ENCODE measurements around the gene ELOVL5.
"Not testable (repeated sequence)": the region's sequence is repeated elsewhere in the genome, so short reads cannot be mapped to it uniquely, and the experiment has no call there.

ELOVL5 gene

GRCh38 chr6:53360093-53360912, 11.6 kb upstream of the ELOVL5 start:
- DNase-seq = no peak
- intact Hi-C loops (cut with DNase I) = no loop called here

GRCh38 chr6:53359843-53360092, 11.0 kb upstream of the ELOVL5 start:
- intact Hi-C loops (cut with DNase I) = loop anchor here (1.0 to 5.0 kb wide), 3 partner anchors 11 to 187 kb away; partner anchors contain the start of gene ELOVL5

DNA sequence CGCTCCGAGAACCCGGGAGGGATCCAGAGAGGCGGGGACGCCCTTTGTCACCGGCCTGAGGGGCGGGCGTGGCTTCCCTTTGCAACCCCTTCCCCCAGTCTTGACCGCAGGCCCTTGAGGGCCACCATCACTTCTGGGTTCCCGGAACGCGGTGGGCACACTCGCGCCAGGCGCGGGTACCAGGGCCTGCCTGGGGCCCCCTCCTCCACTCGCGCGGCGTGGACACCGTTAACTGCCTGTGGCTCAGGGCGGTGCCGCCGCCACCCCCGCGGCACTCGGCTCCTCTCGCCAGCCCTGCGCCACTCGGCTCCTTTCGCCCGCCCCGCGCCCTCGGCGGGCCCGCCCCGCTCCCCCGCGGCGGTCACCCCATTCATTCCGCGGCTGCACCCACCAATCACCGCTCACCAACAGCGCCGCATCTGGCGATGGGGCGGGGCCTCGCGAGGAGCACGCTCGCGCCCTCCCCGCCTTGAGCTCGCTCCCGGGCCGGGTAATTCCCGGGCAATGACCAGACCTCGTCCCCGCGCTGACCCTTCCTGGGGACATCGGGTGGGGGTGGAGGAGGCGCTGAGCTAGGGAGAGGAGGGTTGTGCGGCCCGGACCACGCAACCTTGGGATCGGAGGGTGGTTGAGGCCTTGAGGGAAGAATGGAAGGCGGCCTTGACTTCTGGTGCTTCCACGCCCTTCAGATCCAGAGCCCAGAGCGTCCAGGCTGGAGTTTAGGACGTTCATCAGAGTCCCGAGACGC, 10.5 kb upstream of the ELOVL5 start:
- peak; percentile 94 to 99 (median 96) for DNase-seq
- intact Hi-C loops (cut with DNase I) = loop anchor here (1.0 to 5.0 kb wide), 3 partner anchors 11 to 187 kb away; partner anchors contain the start of gene ELOVL5

More at GRCh38 chr6:53359843-53360092, 11.0 kb upstream of the ELOVL5 start:
- DNase-seq = no peak

- DNase-seq = peak in 1 of 10 donors; percentile 62
- intact Hi-C loops (cut with DNase I) = loop anchor here (1.0 to 5.0 kb wide), 3 partner anchors 10 to 186 kb away; partner anchors contain the start of gene ELOVL5
These were observed 9.8 kb upstream of the ELOVL5 start for GRCh38 chr6:53358440-53359094.

GRCh38 chr6:53357576-53358360, 9.0 kb upstream of the ELOVL5 start:
- no peak for DNase-seq
- intact Hi-C loops (cut with DNase I) = loop anchor here (5.0 kb wide), 2 partner anchors 125 to 185 kb away; no protein-coding TSS in a partner anchor

- intact Hi-C loops (cut with DNase I) = no loop called here
- no peak for DNase-seq
These were observed 4.9 kb upstream of the ELOVL5 start for GRCh38 chr6:53353624-53354023.

DNA sequence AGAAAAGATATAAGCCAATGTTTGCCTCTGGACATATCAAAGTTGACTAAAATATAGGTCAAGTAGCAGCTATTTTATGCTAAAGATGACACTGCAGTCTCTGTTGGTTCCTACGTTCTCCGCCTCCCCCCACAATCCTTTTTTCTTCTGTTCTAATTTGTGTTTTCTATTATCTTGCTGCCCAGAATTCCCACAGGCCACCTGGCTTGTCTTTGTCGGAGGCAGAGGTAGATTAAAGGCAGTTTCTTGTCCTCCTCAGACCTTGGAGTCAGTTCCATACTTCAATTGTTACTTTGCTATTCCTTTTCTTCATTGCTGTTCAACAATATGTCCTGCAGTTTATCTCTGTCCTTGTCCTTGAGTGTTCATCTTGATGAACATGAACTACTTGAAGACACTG, 3.6 kb upstream of the ELOVL5 start:
- intact Hi-C loops (cut with DNase I) = no loop called here
- DNase-seq = no peak

GRCh38 chr6:53349209-53349693, 501 bp upstream of the ELOVL5 start:
- DNase-seq = no peak
- intact Hi-C loops (cut with DNase I) = loop anchor here (5.0 kb wide), 1 partner anchor 47 kb away; no protein-coding TSS in a partner anchor

GRCh38 chr6:53347921-53348370, 804 bp downstream of the ELOVL5 start:
- intact Hi-C loops (cut with DNase I) = loop anchor here (1.0 to 5.0 kb wide), 2 partner anchors 11 to 46 kb away; no protein-coding TSS in a partner anchor
- DNase-seq = peak; percentile 54 to 95 (median 66)

- no peak for DNase-seq
These were observed 1.4 kb downstream of the ELOVL5 start for GRCh38 chr6:53347250-53347920.

GRCh38 chr6:53346049-53346448, 2.7 kb downstream of the ELOVL5 start:
- intact Hi-C loops (cut with DNase I) = loop anchor here (5.0 kb wide), 1 partner anchor 44 kb away; no protein-coding TSS in a partner anchor
- DNase-seq = not testable (repeated sequence)

More at GRCh38 chr6:53347250-53347920, 1.4 kb downstream of the ELOVL5 start:
- intact Hi-C loops (cut with DNase I) = loop anchor here (5.0 kb wide), 1 partner anchor 45 kb away; no protein-coding TSS in a partner anchor

GRCh38 chr6:53344969-53345368, 3.8 kb downstream of the ELOVL5 start:
- intact Hi-C loops (cut with DNase I) = loop anchor here (5.0 kb wide), 1 partner anchor 43 kb away; no protein-coding TSS in a partner anchor
- DNase-seq = no peak

- no peak for DNase-seq
- intact Hi-C loops (cut with DNase I) = no loop called here
These were observed 5.7 kb downstream of the ELOVL5 start for GRCh38 chr6:53343092-53343491.

DNA sequence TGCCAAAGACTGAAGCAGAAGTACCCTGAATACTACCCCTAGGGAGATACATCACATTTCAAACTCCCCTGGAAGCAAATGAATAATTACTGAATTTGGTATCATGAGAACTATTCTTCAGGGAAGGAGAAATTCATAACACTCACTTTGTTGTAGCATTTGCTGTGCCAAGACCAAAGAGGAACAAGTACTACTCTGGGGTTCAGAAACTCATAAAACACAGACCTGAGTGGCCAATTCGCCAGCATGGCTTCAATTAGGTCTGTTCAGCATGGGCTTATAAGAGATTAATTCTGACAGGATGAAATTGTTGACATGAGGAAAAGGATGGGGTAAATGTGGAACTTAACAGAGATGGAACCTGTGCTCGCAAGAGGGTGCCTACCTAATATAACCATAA, 6.5 kb downstream of the ELOVL5 start:
- intact Hi-C loops (cut with DNase I) = no loop called here
- no peak for DNase-seq

DNA sequence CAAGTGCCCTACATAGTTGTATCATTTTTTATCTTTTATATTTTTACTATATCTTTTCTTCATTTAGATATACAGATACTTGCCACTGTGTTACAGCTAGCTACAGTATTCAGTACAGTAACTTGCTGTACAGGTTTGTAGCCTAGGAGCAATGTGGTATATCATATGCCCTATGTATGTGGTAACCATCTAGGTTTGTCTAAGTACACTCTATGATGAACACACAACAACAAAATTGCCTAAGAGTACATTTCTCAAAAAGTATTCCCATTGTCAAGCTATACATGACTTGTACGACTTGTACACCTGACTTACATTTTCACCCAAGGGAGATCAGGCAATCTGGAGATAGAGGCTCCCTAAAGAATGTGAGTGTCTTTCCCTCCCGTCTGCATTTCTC, 8.2 kb downstream of the ELOVL5 start:
- DNase-seq = no peak
- intact Hi-C loops (cut with DNase I) = no loop called here

DNA sequence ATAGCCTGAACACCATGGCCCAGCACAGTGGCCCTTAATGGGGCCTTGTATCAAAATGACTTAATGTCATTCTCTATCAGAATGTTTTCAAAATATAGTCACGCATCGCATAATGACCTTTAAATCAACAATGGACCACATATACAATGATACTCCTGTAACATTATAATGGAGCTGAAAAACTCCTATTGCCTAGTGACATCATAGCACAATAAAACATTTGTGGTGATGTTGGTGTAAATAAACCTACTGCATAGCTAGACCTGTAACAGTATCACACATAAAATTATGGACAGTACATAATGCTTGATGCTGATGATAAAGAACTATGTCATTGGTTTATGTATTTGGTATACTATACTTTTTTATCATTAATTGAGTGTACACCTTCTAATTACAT, 9.3 kb downstream of the ELOVL5 start:
- intact Hi-C loops (cut with DNase I) = no loop called here
- no peak for DNase-seq

- DNase-seq = no peak
- intact Hi-C loops (cut with DNase I) = no loop called here
These were observed 10.4 kb downstream of the ELOVL5 start for GRCh38 chr6:53338304-53338703.

GRCh38 chr6:53336070-53336469, 12.7 kb downstream of the ELOVL5 start:
- no peak for DNase-seq
- intact Hi-C loops (cut with DNase I) = no loop called here
